HPDE6-E6E7 (cell line): ENCODE data around the gene SCARB2.

Source experiments
- DNase-seq: peaks from one replicate; pipeline ENCODE4 v3.0.0; 2011; ENCODE audit warnings: missing footprints; ENCODE audit errors: extremely low spot score

The SCARB2 gene

GRCh38 chr4:76148142-76148865 is 65.3 kb downstream of the SCARB2 start, which contains the start of gene NUP54:
NUP54 (minus strand) TSS chr4:76148397; CDS start chr4:76148374, 23 bp downstream.
- peak; percentile 92 for DNase-seq

GRCh38 chr4:76147454-76148141 is 66.0 kb downstream of the SCARB2 start:
- peak; percentile 78 for DNase-seq

GRCh38 chr4:76144546-76144945 is 69.1 kb downstream of the SCARB2 start:
- DNase-seq, result no peak

- no peak for DNase-seq
Measured at GRCh38 chr4:76141241-76141640, 72.4 kb downstream of the SCARB2 start.

- DNase-seq, result no peak
Measured at GRCh38 chr4:76127754-76128153, 85.9 kb downstream of the SCARB2 start.

GRCh38 chr4:76125816-76126215 is 87.8 kb downstream of the SCARB2 start:
- no peak for DNase-seq

GRCh38 chr4:76120199-76120598 is 93.4 kb downstream of the SCARB2 start:
- no peak for DNase-seq

GRCh38 chr4:76117536-76117935 is 96.1 kb downstream of the SCARB2 start:
- DNase-seq, result no peak

GRCh38 chr4:76116821-76117220 is 96.8 kb downstream of the SCARB2 start:
- no peak for DNase-seq
